Dermis blood vessel endothelial cell (primary cell): ENCODE results near the gene CANT1. TPM values are rescaled to one million over a fixed set of nuclear protein-coding genes. Genes with fewer than 3 reads are reported as not detected.

Experiments used
- DNase-seq: peaks from one replicate; pipeline ENCODE4 v3.0.0; 2010
- total RNA-seq: library from RNA; depleted of rRNA; stranded (reverse); fragments of >200 nt; gene quantifications from 2 replicates; pipeline ENCODE4 v1.2.3, GENCODE V29; 2014

The CANT1 gene
- total RNA-seq, 1 donor from 2014 or later = 64.8 TPM

DNA sequence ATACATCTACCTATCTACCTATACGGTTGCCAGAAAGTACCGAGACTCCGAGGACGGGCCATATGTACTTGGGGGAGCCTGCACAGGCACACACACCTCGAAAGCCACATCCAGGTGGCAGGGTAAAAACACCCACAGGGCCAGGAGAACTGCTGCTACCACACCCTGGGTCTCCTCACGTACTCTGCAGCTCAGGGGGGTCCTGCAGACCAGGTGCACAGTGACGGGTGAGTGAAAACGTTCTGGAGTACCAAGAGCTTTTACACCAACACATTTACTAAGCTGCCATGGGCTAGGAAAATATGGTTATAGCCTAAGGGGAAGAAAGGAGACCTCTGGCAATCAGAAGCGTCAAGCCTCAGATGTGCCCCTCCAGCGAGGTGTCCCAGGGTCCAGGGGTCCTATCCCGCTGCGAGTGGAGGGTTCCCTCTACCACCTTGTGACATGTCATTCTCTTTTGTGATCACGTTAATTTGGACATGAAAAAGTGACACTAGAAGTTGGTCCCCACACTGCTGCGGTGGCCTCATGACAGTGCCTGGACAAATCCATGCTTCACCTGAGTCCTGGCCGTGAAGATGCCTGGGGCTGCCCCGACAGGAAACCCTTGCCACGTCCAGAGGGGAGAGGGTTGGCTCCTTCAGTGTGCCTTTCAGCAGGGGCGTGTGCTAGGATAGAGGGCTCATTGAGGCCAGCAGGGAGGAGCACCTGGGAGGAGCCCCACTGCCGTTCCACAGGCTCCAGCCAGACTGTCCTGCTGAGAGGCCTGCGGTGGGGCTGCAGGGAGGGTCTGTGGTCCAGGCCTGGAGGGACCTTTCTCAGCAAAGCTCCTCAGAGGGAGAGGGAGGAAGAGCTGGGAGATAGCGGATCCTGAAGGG, 1.8 kb downstream of the CANT1 start:
- DNase-seq = no peak

- no peak for DNase-seq
Observed at GRCh38 chr17:79006794-79007503, 2.6 kb downstream of the CANT1 start.

DNA sequence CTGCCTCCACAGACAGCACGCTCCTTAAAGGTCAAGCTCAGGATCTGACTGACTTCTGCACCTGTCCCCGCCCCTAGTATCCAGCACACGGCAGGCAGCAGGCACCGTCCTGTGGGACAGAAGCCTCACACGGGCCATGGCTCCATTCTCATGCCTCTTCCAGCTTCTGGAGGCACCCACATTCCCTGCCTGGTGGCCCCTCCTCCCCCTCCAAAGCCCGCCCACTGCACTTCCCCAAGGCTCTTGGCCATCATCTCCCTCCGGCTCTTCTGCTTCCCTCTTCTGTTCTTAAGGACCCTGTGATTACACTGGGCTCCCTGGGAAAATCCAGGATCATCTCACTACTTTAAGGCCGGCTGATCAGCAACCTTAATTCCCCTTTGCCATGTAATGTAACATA, 3.5 kb downstream of the CANT1 start:
- no peak for DNase-seq

DNA sequence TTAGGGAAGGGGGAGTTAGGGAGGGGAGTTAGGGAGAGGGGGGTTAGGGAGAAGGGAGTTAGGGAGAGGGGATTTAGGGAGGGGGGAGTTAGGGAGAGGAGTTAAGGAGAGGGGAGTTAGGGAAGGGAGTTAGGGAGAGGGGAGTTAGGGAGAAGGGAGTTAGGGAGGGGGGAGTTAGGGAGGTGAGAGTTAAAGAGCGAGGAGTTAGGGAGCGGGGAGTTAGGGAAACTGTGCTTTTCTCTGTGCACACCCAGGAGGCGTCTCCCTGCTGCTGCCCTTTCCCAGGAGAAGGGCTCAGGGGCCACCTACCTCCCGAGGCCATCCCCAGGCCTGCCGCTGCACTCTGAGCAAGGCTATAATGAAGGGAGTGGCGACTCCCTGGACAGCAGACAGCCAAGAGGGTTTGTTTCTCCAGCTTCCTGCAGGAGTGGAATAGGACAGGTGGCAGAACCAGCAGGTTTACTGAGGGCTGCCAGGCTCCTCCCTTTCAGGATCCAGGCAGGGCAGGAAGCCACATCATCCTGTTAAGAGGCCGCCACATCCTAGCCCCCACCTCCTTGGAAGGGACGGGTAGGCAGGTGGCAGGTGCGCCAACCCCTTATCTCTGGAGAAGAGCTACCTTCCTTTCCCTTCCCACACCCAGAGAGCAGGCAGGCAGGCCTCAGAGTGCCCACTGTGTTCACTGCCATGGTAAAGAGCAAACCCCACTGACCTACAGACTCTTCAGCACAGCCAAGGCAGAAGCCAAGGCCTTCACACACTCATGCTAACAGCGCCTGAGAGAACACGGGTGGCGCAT, 4.3 kb downstream of the CANT1 start:
- DNase-seq = peak; percentile 54

DNA sequence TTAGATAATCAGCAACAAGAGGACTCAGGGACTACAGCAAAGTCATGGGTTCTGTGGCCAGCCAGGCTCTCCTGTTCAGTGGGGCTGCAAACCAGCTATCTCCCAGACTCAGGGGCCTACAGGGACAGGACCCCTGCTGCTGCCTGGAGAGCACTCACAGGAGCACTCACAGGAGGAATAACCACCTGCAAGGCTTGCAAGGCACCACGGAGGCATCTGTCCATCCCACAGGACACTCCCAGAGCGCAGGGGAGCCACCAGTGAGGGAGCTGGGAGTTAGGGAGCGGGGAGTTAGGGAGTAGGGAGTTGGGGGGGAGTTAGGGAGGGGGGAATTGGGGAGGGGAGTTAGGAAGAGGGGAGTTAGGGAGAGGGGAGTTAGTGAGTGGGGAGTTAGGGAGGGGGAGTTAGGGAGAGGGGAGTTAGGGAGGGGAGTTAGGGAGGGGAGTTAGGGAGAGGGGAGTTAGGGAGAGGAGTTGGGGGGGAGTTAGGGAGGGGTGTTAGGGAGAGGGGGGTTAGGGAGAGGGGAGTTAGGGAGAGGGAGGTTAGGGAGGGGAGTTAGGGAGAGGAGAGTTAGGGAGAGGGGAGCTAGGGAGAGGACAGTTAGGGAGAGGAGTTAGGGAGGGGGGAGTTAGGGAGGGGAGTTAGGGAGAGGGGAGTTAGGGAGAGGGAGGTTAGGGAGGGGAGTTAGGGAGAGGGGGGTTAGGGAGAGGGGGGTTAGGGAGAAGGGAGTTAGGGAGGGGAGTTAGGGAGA, 5.7 kb downstream of the CANT1 start:
- DNase-seq = no peak

GRCh38 chr17:79002796-79003593, 6.6 kb downstream of the CANT1 start:
- DNase-seq = no peak

GRCh38 chr17:79002291-79002690, 7.3 kb downstream of the CANT1 start:
- no peak for DNase-seq

- DNase-seq = no peak
Observed at GRCh38 chr17:79001190-79002020, 8.2 kb downstream of the CANT1 start.

DNA sequence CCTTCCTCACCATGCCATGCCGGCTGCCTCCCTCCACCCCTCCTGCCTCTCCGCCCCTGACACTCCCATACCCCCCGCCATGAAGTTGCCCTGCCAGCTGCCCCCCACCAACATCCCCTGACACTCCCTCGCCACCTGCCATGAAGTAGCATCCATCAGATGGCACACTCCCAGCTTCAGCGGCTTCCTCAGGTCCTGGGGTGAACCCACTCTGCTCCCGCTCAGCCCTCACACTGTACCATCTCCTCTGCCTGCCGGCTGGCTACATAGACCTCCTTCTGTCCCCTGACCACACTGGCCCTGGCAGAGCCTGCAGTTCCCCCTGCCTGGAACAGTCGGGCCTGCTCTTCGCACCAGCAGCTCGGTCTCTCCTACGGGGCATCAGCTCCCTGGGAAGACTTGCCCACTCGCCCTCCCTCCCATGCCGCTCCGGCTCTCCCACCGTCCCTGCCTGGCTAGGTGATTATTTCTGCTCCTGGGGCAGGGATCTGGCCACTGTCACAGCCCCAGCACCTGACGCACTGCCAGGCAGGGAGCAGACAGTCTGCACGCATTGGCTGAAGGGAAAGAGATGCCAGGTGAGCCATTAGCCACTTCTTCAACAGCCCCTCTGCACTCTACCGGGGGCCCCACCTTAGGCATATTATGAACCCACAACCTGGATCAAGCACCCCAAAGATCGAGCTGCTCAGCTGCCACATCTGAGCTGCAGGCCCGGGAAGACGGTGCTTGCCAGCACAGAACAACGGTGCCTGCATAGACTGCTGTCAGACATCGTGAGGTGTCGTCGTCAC, 9.0 kb downstream of the CANT1 start:
- no peak for DNase-seq

GRCh38 chr17:78999947-79000395, 9.6 kb downstream of the CANT1 start:
- DNase-seq = no peak

- DNase-seq = no peak
Observed at GRCh38 chr17:78999056-78999768, 10.4 kb downstream of the CANT1 start.

DNA sequence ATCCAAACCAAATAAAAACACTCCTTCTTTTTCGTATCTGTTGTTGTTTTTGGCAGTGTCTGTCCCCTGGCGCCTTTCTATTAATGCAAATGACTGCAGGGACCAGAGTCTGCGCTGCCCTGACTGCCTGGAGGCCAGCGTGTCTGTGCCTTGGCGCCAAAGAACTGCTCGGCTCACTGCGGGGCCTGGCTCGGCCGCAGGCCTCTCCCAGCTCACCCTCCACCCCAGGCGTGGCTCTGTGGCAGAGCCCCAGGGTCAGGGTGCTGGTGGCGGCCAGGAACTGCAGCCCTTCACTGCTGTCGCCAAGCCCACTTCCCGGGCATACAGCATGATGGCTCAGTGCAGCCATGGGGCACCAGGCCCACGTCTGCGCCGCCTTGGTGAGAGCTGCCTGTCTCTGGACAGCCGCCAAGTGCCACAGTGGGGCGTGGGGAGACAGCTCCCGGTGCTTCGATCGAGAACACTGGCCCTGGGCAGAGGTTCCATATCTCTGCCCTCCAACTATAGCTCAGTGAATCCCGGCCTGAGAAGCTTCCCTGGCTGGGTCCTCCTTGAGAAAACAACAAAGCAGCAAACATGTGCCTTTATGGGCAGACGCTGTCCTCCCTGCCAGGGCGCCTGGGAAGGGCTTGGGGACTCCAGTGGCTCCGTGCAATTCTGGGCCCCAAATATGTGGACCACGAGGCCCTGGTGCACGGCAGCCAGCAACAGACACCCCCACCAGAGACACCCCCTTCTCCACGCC, 11.1 kb downstream of the CANT1 start:
- DNase-seq = no peak

- DNase-seq = no peak
Observed at GRCh38 chr17:78997881-78998280, 11.7 kb downstream of the CANT1 start.

- no peak for DNase-seq
Observed at GRCh38 chr17:78997231-78997741, 12.3 kb downstream of the CANT1 start.

GRCh38 chr17:78996781-78997201, 12.8 kb downstream of the CANT1 start:
- no peak for DNase-seq

DNA sequence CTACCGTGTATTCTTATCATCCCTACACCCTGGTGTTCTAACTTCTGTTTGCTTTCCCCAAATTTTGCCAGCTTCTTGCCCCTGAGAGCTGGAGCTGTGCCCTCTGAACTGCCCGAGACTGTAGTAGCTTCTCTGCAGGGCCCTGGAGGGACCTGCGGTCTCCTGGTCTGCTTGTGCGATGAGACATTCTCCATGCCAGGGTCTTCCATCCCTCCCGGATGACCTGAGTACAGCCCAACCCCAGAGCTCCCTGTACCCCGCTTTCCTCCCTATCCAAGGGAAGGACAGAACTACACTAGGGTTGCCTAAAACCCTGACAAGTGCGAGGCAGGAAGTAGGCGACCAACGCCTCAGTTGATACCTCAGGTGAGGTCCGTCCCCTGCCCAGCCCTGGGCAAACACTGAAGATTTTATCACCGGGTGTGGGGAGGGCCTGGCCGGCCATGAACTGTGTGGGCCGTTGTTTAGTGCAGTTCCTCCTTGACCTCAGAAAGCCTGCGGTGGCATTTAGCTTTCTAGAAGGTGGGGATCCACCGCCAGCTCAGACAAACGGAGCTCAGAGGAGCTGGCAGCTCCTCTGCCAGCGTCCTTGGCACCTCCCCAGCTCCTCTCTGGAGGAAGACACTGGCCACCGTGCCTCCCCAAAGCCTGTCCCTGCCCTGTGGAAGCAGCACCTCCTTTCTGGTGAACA, 13.7 kb downstream of the CANT1 start:
- DNase-seq = no peak

- no peak for DNase-seq
Observed at GRCh38 chr17:78995022-78995760, 14.4 kb downstream of the CANT1 start.
